Measurements from ENCODE around the gene OR2AK2.
A peak's percentile ranks its signal among the peaks of the same experiment; 100 is the strongest.
"Not testable (repeated sequence)": the region's sequence is repeated elsewhere in the genome, so short reads cannot be mapped to it uniquely, and the experiment has no call there.

The OR2AK2 gene

GRCh38 chr1:247935781-247936180 is 29.3 kb upstream of the OR2AK2 start:
- Mint-ChIP-seq H3K4me3 (no peak overlapping the region), H3K36me3 (ENCODE audit: low read depth) (no peaks in the 10 kb centered on the region), H3K4me1 (no peaks in the 10 kb centered on the region), H3K27ac (no peak overlapping the region), H3K27me3 (ENCODE audit: low read depth, poor library complexity) (peaks cover 13% of the 10 kb centered on the region), H3K9me3 (peaks cover 36% of the 10 kb centered on the region)
- no peak for TF ChIP-seq CTCF (IDR thresholded peaks at IDR 0.05)
- DNase-seq, result no peak

- no peak for DNase-seq
- no peaks in the 10 kb centered on the region for H3K4me1 Mint-ChIP-seq
- H3K27me3 Mint-ChIP-seq (ENCODE audit: low read depth, poor library complexity), result peaks cover 14% of the 10 kb centered on the region
- no peak for TF ChIP-seq CTCF (IDR thresholded peaks at IDR 0.05)
- no peak overlapping the region for H3K4me3 Mint-ChIP-seq
- H3K36me3 Mint-ChIP-seq (ENCODE audit: low read depth), result no peaks in the 10 kb centered on the region
- peaks cover 36% of the 10 kb centered on the region for H3K9me3 Mint-ChIP-seq
- no peak overlapping the region for H3K27ac Mint-ChIP-seq
Observed at GRCh38 chr1:247936415-247936814, 28.6 kb upstream of the OR2AK2 start.

GRCh38 chr1:247936965-247937734 is 27.9 kb upstream of the OR2AK2 start:
- DNase-seq, result peak; percentile 84
- H3K4me1 Mint-ChIP-seq; H3K36me3 Mint-ChIP-seq (ENCODE audit: low read depth); H3K27ac Mint-ChIP-seq: not testable (repeated sequence)
- Mint-ChIP-seq H3K9me3 (peaks cover 30% of the 10 kb centered on the region), H3K4me3 (peak overlapping the region; percentile 74), H3K27me3 (ENCODE audit: low read depth, poor library complexity) (peaks cover 15% of the 10 kb centered on the region)
- TF ChIP-seq CTCF (IDR thresholded peaks at IDR 0.05), result peak; percentile 68

GRCh38 chr1:247942624-247943023 is 22.4 kb upstream of the OR2AK2 start:
- no peak for DNase-seq
- TF ChIP-seq CTCF (IDR thresholded peaks at IDR 0.05), result no peak
- no peaks in the 10 kb centered on the region for H3K36me3 Mint-ChIP-seq (ENCODE audit: low read depth)
- peaks cover 11% of the 10 kb centered on the region for H3K27me3 Mint-ChIP-seq (ENCODE audit: low read depth, poor library complexity)
- H3K4me3 Mint-ChIP-seq, result no peak overlapping the region
- H3K4me1 Mint-ChIP-seq, result no peaks in the 10 kb centered on the region
- H3K27ac Mint-ChIP-seq, result no peak overlapping the region
- peaks cover 44% of the 10 kb centered on the region for H3K9me3 Mint-ChIP-seq

- H3K4me1 Mint-ChIP-seq, result no peaks in the 10 kb centered on the region
- DNase-seq, result no peak
- H3K36me3 Mint-ChIP-seq (ENCODE audit: low read depth), result no peaks in the 10 kb centered on the region
- H3K27ac Mint-ChIP-seq, result no peak within 1 kb of the TSS
- H3K9me3 Mint-ChIP-seq, result peaks cover 76% of the 10 kb centered on the region
- no peak within 1 kb of the TSS for H3K4me3 Mint-ChIP-seq
- H3K27me3 Mint-ChIP-seq (ENCODE audit: low read depth, poor library complexity), result peaks cover 5% of the 10 kb centered on the region
- TF ChIP-seq CTCF (IDR thresholded peaks at IDR 0.05), result no peak
Observed at GRCh38 chr1:247948558-247948957, 16.5 kb upstream of the OR2AK2 start, which contains the start of gene OR2L8. Gene OR2L8, plus strand, starts transcription at chr1:247948858. Its CDS starts 0 bp downstream, at chr1:247948858.

- H3K27ac Mint-ChIP-seq, result no peak overlapping the region
- H3K4me1 Mint-ChIP-seq, result no peaks in the 10 kb centered on the region
- no peaks in the 10 kb centered on the region for H3K36me3 Mint-ChIP-seq (ENCODE audit: low read depth)
- no peak overlapping the region for H3K4me3 Mint-ChIP-seq
- DNase-seq, result no peak
- peaks cover 5% of the 10 kb centered on the region for H3K27me3 Mint-ChIP-seq (ENCODE audit: low read depth, poor library complexity)
- H3K9me3 Mint-ChIP-seq, result peaks cover 75% of the 10 kb centered on the region
- TF ChIP-seq CTCF (IDR thresholded peaks at IDR 0.05), result no peak
Observed at GRCh38 chr1:247953408-247953807, 11.6 kb upstream of the OR2AK2 start.
